Stimulated activated CD4-positive, alpha-beta T cell treated with anti-CD3 and anti-CD28 coated beads, Interleukin-4, amount 100 ng/mL, for 1 hour (primary cell): ENCODE measurements around the gene APOA4.
"Not testable (repeated sequence)": the region's sequence is repeated elsewhere in the genome, so short reads cannot be mapped to it uniquely, and the experiment has no call there.

Experiments
- DNase-seq: peaks from one replicate; pipeline ENCODE4 v3.0.0-alpha.2; 2020

APOA4 gene

GRCh38 chr11:116828632-116829524 is 5.8 kb upstream of the APOA4 start:
- no peak for DNase-seq

- no peak for DNase-seq
These were observed 4.4 kb upstream of the APOA4 start for GRCh38 chr11:116827461-116827860.

- DNase-seq = no peak
These were observed 3.8 kb upstream of the APOA4 start for GRCh38 chr11:116826751-116827431.

- no peak for DNase-seq
These were observed 3.0 kb upstream of the APOA4 start for GRCh38 chr11:116825854-116826750.

- no peak for DNase-seq
These were observed 2.3 kb upstream of the APOA4 start for GRCh38 chr11:116825434-116825833.

- DNase-seq = no peak
These were observed 529 bp downstream of the APOA4 start for GRCh38 chr11:116822575-116822974.

- DNase-seq = no peak
These were observed 1.8 kb downstream of the APOA4 start for GRCh38 chr11:116821050-116821918.

GRCh38 chr11:116819049-116819448 is 4.1 kb downstream of the APOA4 start:
- DNase-seq = no peak

- no peak for DNase-seq
These were observed 8.6 kb downstream of the APOA4 start for GRCh38 chr11:116814502-116814901.

GRCh38 chr11:116813781-116814471 is 9.2 kb downstream of the APOA4 start:
- DNase-seq = no peak

- no peak for DNase-seq
These were observed 9.9 kb downstream of the APOA4 start for GRCh38 chr11:116813170-116813569.

- DNase-seq = no peak
These were observed 11.0 kb downstream of the APOA4 start for GRCh38 chr11:116812109-116812508.

GRCh38 chr11:116811194-116811593 is 11.9 kb downstream of the APOA4 start:
- no peak for DNase-seq

GRCh38 chr11:116808262-116809175 is 14.6 kb downstream of the APOA4 start:
- DNase-seq = no peak

GRCh38 chr11:116807601-116808261 is 15.4 kb downstream of the APOA4 start:
- no peak for DNase-seq

GRCh38 chr11:116804001-116804400 is 19.1 kb downstream of the APOA4 start:
- no peak for DNase-seq

- DNase-seq = not testable (repeated sequence)
These were observed 21.4 kb downstream of the APOA4 start for GRCh38 chr11:116801662-116802061.

GRCh38 chr11:116800610-116801009 is 22.5 kb downstream of the APOA4 start:
- no peak for DNase-seq

GRCh38 chr11:116798368-116798767 is 24.7 kb downstream of the APOA4 start:
- DNase-seq = no peak

- no peak for DNase-seq
These were observed 25.3 kb downstream of the APOA4 start for GRCh38 chr11:116797816-116798215.
